ENCODE results near the gene HTRA1.

The HTRA1 gene

GRCh38 chr10:122461367-122461728 lies at the start of gene HTRA1:
Gene HTRA1, plus strand, starts transcription at chr10:122461553. Its CDS starts 100 bp downstream, at chr10:122461653.
- no peaks in the 10 kb centered on the region for H3K9me3 ChIP-seq (ENCODE audit: control insufficient read depth in 2 of 2, low read length in 2 of 2)
- H3K36me3 ChIP-seq (ENCODE audit: control insufficient read depth in 2 of 2, insufficient read depth in 2 of 2, low read length in 2 of 2) = no peaks in the 10 kb centered on the region
- peaks cover 24% of the 10 kb centered on the region for H3K4me1 ChIP-seq (ENCODE audit: control insufficient read depth, insufficient read depth, low read length)
- H3K27me3 ChIP-seq (ENCODE audit: control insufficient read depth in 1 of 2, insufficient read depth in 2 of 2, low read length in 2 of 2) = no peaks in the 10 kb centered on the region
- H3K4me3 ChIP-seq (ENCODE audit: low read length in 2 of 2) = peak within 1 kb of the TSS; percentile 77 to 91
- peak within 1 kb of the TSS; percentile 79 to 80 for H3K9ac ChIP-seq (ENCODE audit: low read length in 2 of 2)
- H3K27ac ChIP-seq (ENCODE audit: low read length) = peak within 1 kb of the TSS; percentile 88

DNA sequence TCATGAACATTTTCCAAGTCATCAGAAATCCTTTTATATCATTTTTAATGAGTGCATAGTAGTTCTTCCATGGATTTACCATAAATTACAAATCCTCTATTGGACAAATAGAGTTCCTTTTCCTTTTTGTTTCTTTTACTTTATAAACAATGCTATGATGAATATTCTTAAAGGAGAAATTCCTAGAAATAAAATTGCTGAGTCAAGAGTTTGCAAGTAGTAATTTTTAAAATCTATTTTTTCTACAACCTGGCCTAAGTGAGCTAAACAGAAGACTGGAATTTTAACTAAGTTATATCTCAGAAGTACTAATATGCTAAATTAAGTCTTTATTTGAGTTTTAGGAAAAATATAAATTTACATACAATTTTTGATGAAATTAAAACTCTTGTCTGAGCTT lies 48.0 kb upstream of the HTRA1 start:
- no peak overlapping the region for H3K27ac ChIP-seq (ENCODE audit: low read length)
- no peaks in the 10 kb centered on the region for H3K9me3 ChIP-seq (ENCODE audit: control insufficient read depth in 2 of 2, low read length in 2 of 2)
- no peaks in the 10 kb centered on the region for H3K4me1 ChIP-seq (ENCODE audit: control insufficient read depth, insufficient read depth, low read length)
- H3K9ac ChIP-seq (ENCODE audit: low read length in 2 of 2) = no peak overlapping the region
- no peaks in the 10 kb centered on the region for H3K27me3 ChIP-seq (ENCODE audit: control insufficient read depth in 1 of 2, insufficient read depth in 2 of 2, low read length in 2 of 2)
- no peak overlapping the region for H3K4me3 ChIP-seq (ENCODE audit: low read length in 2 of 2)
- H3K36me3 ChIP-seq (ENCODE audit: control insufficient read depth in 2 of 2, insufficient read depth in 2 of 2, low read length in 2 of 2) = peaks cover 4 to 8% of the 10 kb centered on the region in 2 donors

DNA sequence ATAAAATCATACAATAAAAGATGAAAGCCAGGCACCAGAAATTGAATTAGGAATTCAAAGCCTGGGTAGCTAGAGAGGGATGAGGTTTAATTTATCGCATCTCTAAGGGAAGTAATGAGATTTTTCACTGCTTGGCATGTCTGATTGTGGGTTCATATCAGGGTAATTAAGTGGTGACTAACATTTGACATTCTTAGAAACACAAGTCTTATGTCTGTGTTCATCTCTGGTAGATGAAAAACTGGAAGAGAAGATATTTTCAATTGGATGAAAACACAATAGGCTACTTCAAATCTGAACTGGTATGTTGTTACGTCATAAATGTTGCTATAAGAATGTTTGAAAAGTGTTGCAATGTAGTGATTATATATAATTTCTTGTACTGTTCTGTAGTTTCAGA lies 43.7 kb upstream of the HTRA1 start:
- H3K4me1 ChIP-seq (ENCODE audit: control insufficient read depth, insufficient read depth, low read length) = peaks cover 4% of the 10 kb centered on the region
- no peak overlapping the region for H3K9ac ChIP-seq (ENCODE audit: low read length in 2 of 2)
- no peak overlapping the region for H3K27ac ChIP-seq (ENCODE audit: low read length)
- H3K9me3 ChIP-seq (ENCODE audit: control insufficient read depth in 2 of 2, low read length in 2 of 2) = no peaks in the 10 kb centered on the region
- H3K27me3 ChIP-seq (ENCODE audit: control insufficient read depth in 1 of 2, insufficient read depth in 2 of 2, low read length in 2 of 2) = no peaks in the 10 kb centered on the region
- peaks cover 6 to 8% of the 10 kb centered on the region in 2 donors for H3K36me3 ChIP-seq (ENCODE audit: control insufficient read depth in 2 of 2, insufficient read depth in 2 of 2, low read length in 2 of 2)
- no peak overlapping the region for H3K4me3 ChIP-seq (ENCODE audit: low read length in 2 of 2)

DNA sequence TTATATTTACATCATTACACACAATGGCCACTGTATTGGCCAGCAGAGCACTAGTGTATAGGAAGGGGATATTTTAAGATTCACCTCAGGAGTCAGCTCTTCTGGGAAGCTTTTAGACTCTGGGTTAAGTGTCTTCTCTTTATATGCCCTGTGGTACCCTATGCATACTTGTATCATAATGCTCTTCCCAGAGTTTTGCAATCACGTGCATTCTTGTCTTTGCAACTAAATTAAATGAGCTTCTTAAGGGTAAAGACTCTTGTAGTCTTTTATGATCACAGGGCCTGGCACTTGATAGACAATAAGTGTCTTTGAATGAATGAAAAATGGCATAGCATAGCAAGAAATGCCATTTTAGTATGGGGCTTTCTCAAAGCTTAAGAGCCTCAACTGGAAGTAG lies 42.3 kb upstream of the HTRA1 start:
- H3K9me3 ChIP-seq (ENCODE audit: control insufficient read depth in 2 of 2, low read length in 2 of 2) = no peaks in the 10 kb centered on the region
- H3K4me1 ChIP-seq (ENCODE audit: control insufficient read depth, insufficient read depth, low read length) = peaks cover 4% of the 10 kb centered on the region
- H3K9ac ChIP-seq (ENCODE audit: low read length in 2 of 2) = no peak overlapping the region
- no peak overlapping the region for H3K27ac ChIP-seq (ENCODE audit: low read length)
- H3K27me3 ChIP-seq (ENCODE audit: control insufficient read depth in 1 of 2, insufficient read depth in 2 of 2, low read length in 2 of 2) = no peaks in the 10 kb centered on the region
- H3K4me3 ChIP-seq (ENCODE audit: low read length in 2 of 2) = no peak overlapping the region
- peaks cover 6 to 8% of the 10 kb centered on the region in 2 donors for H3K36me3 ChIP-seq (ENCODE audit: control insufficient read depth in 2 of 2, insufficient read depth in 2 of 2, low read length in 2 of 2)

DNA sequence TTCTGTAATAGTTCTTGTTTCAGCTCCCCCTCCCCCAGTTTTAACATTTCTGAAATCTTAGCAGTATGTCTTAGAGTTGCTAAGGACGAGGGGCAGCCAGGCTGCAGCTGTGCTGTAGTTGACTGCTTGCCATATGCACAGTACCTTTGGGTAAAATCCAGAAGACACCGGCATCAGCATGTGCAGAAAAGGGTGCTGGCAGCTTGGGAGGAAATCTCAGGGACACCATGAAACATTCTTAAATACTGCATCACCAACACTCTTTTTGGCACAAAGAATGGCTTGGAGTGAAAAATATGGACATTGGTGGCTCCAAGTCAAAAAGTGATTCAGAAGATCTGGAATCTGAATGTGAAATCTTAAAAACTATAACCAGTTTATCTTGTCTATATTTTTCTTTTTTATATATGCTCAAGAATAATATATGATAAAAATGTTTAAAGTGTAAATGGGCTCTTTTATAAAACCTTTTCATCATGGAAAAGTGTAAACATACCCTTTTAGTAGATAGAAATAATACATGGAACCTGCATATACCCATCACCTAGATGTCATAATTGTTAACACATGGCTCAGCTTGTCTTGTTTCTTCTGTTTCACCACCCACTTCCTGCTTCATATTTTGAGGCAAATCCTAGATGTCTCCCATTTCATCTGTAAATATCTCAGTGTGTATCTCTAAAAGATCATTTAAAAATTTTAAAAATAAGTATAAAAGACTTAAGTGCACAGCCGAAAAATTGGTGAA lies 41.3 kb upstream of the HTRA1 start:
- no peak overlapping the region for H3K27ac ChIP-seq (ENCODE audit: low read length)
- H3K9me3 ChIP-seq (ENCODE audit: control insufficient read depth in 2 of 2, low read length in 2 of 2) = no peaks in the 10 kb centered on the region
- H3K27me3 ChIP-seq (ENCODE audit: control insufficient read depth in 1 of 2, insufficient read depth in 2 of 2, low read length in 2 of 2) = no peaks in the 10 kb centered on the region
- peaks cover 6 to 8% of the 10 kb centered on the region in 2 donors for H3K36me3 ChIP-seq (ENCODE audit: control insufficient read depth in 2 of 2, insufficient read depth in 2 of 2, low read length in 2 of 2)
- no peak overlapping the region for H3K9ac ChIP-seq (ENCODE audit: low read length in 2 of 2)
- peaks cover 4% of the 10 kb centered on the region for H3K4me1 ChIP-seq (ENCODE audit: control insufficient read depth, insufficient read depth, low read length)
- no peak overlapping the region for H3K4me3 ChIP-seq (ENCODE audit: low read length in 2 of 2)

DNA sequence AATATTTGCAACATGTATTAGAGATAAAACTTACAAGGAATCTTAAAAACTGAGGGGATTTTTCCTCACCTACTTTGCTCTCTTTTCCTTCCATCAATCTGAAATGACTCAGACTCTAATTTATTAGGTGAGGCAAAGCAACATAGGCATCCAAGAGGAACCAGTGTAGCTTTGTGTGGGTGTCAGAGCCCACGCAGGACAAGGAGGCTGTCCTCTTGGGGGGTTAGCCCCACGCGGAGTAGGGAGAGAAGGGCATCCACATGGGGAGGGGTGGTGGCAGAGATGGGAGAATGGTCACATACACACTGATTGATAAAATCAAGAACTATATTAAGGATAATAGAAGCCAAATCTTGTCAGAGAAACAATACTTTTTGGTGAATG lies 40.7 kb upstream of the HTRA1 start:
- Histone ChIP-seq H3K36me3 (ENCODE audit: control insufficient read depth in 2 of 2, insufficient read depth in 2 of 2, low read length in 2 of 2) (peaks cover 3 to 8% of the 10 kb centered on the region in 2 donors), H3K9ac (ENCODE audit: low read length in 2 of 2) (no peak overlapping the region), H3K27ac (ENCODE audit: low read length) (no peak overlapping the region), H3K9me3 (ENCODE audit: control insufficient read depth in 2 of 2, low read length in 2 of 2) (no peaks in the 10 kb centered on the region), H3K4me3 (ENCODE audit: low read length in 2 of 2) (no peak overlapping the region), H3K4me1 (ENCODE audit: control insufficient read depth, insufficient read depth, low read length) (peaks cover 4% of the 10 kb centered on the region), H3K27me3 (ENCODE audit: control insufficient read depth in 1 of 2, insufficient read depth in 2 of 2, low read length in 2 of 2) (no peaks in the 10 kb centered on the region)

- peaks cover 2 to 5% of the 10 kb centered on the region in 2 donors for H3K36me3 ChIP-seq (ENCODE audit: control insufficient read depth in 2 of 2, insufficient read depth in 2 of 2, low read length in 2 of 2)
- no peak overlapping the region for H3K4me3 ChIP-seq (ENCODE audit: low read length in 2 of 2)
- H3K4me1 ChIP-seq (ENCODE audit: control insufficient read depth, insufficient read depth, low read length) = peaks cover 4% of the 10 kb centered on the region
- H3K9me3 ChIP-seq (ENCODE audit: control insufficient read depth in 2 of 2, low read length in 2 of 2) = no peaks in the 10 kb centered on the region
- H3K27me3 ChIP-seq (ENCODE audit: control insufficient read depth in 1 of 2, insufficient read depth in 2 of 2, low read length in 2 of 2) = no peaks in the 10 kb centered on the region
- no peak overlapping the region for H3K27ac ChIP-seq (ENCODE audit: low read length)
- H3K9ac ChIP-seq (ENCODE audit: low read length in 2 of 2) = no peak overlapping the region
Measured at GRCh38 chr10:122421054-122421625, 40.2 kb upstream of the HTRA1 start.

DNA sequence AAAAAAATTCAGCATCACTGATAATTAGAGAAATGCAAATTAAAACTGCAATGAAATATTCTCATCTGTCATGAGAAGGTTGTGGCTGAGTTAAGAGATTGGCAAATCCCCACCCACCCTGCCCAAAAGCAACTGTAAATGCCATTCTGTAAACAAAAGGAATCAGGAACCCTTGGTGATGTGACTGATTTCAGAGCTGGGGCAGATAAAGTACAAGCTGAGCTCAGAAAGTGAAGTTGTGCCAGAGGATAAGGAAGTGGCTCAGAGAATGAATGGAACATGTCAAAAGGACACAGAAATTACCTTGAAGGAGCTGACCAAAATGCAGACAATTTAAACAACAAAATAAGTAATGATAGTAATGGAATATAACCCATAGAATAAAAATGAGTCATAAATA lies 39.6 kb upstream of the HTRA1 start:
- Histone ChIP-seq H3K9ac (ENCODE audit: low read length in 2 of 2) (no peak overlapping the region), H3K4me1 (ENCODE audit: control insufficient read depth, insufficient read depth, low read length) (peaks cover 4% of the 10 kb centered on the region), H3K36me3 (ENCODE audit: control insufficient read depth in 2 of 2, insufficient read depth in 2 of 2, low read length in 2 of 2) (peaks cover 3 to 4% of the 10 kb centered on the region in 2 donors), H3K27me3 (ENCODE audit: control insufficient read depth in 1 of 2, insufficient read depth in 2 of 2, low read length in 2 of 2) (no peaks in the 10 kb centered on the region), H3K27ac (ENCODE audit: low read length) (no peak overlapping the region), H3K4me3 (ENCODE audit: low read length in 2 of 2) (no peak overlapping the region), H3K9me3 (ENCODE audit: control insufficient read depth in 2 of 2, low read length in 2 of 2) (no peaks in the 10 kb centered on the region)

DNA sequence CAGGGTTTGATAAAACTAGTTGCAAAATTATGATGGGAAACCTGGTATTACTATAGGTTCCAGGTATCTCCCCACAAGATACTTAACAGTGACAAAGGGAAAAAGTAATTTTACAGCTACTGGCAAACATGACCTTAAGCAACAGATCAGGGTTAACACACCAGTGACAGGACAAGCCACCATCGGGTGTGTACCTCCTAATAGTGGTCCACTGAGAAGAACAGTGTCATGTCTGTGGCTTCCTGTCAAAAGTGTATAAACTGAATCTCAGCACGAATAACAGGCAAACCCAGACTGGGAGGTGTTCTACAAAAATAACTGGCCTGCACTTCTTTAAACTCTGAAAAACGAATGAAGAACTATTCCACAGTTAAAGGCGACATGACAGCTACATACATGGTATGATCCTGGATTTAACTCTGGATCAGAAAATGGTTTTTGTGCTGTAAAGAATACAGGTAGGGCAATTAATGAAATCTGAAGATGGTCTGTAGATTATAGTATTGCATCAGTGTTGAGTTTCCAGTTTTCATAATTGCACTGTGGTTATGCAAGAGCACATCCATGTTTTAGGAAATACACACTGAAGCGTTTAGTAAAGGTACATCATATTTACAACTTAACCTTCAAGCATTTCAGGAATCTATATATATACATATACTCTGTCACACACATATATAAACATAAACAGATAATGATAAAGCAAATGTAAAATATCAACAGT lies 38.9 kb upstream of the HTRA1 start:
- Histone ChIP-seq H3K4me3 (ENCODE audit: low read length in 2 of 2) (no peak overlapping the region), H3K36me3 (ENCODE audit: control insufficient read depth in 2 of 2, insufficient read depth in 2 of 2, low read length in 2 of 2) (peaks cover 4 to 7% of the 10 kb centered on the region in 2 donors), H3K9ac (ENCODE audit: low read length in 2 of 2) (peak overlapping the region in 1 of 2 donors; percentile 6), H3K27ac (ENCODE audit: low read length) (no peak overlapping the region), H3K9me3 (ENCODE audit: control insufficient read depth in 2 of 2, low read length in 2 of 2) (no peaks in the 10 kb centered on the region), H3K4me1 (ENCODE audit: control insufficient read depth, insufficient read depth, low read length) (peaks cover 4% of the 10 kb centered on the region), H3K27me3 (ENCODE audit: control insufficient read depth in 1 of 2, insufficient read depth in 2 of 2, low read length in 2 of 2) (no peaks in the 10 kb centered on the region)

GRCh38 chr10:122424059-122424458 lies 37.3 kb upstream of the HTRA1 start:
- Histone ChIP-seq H3K9ac (ENCODE audit: low read length in 2 of 2) (no peak overlapping the region), H3K36me3 (ENCODE audit: control insufficient read depth in 2 of 2, insufficient read depth in 2 of 2, low read length in 2 of 2) (peaks cover 9 to 11% of the 10 kb centered on the region in 2 donors), H3K9me3 (ENCODE audit: control insufficient read depth in 2 of 2, low read length in 2 of 2) (no peaks in the 10 kb centered on the region), H3K27me3 (ENCODE audit: control insufficient read depth in 1 of 2, insufficient read depth in 2 of 2, low read length in 2 of 2) (no peaks in the 10 kb centered on the region), H3K4me3 (ENCODE audit: low read length in 2 of 2) (no peak overlapping the region), H3K27ac (ENCODE audit: low read length) (no peak overlapping the region), H3K4me1 (ENCODE audit: control insufficient read depth, insufficient read depth, low read length) (peaks cover 4% of the 10 kb centered on the region)

- Histone ChIP-seq H3K27me3 (ENCODE audit: control insufficient read depth in 1 of 2, insufficient read depth in 2 of 2, low read length in 2 of 2) (no peaks in the 10 kb centered on the region), H3K4me1 (ENCODE audit: control insufficient read depth, insufficient read depth, low read length) (no peaks in the 10 kb centered on the region), H3K9me3 (ENCODE audit: control insufficient read depth in 2 of 2, low read length in 2 of 2) (no peaks in the 10 kb centered on the region), H3K9ac (ENCODE audit: low read length in 2 of 2) (no peak overlapping the region), H3K27ac (ENCODE audit: low read length) (no peak overlapping the region), H3K4me3 (ENCODE audit: low read length in 2 of 2) (no peak overlapping the region), H3K36me3 (ENCODE audit: control insufficient read depth in 2 of 2, insufficient read depth in 2 of 2, low read length in 2 of 2) (peaks cover 8 to 16% of the 10 kb centered on the region in 2 donors)
Measured at GRCh38 chr10:122426829-122427228, 34.5 kb upstream of the HTRA1 start.

Measured in stomach smooth muscle (tissue), 2 donors.